GM18873 (cell line): Measurements from ENCODE around the gene CDH23.

Experiments used
- ATAC-seq: cut with Tn5 transposase; IDR thresholded peaks from one replicate; pipeline ENCODE4 v1.9.1; 2021; ENCODE audit warnings: mild to moderate bottlenecking, moderate library complexity, moderate number of reproducible peaks; ENCODE audit not compliant: unreplicated experiment, low FRiP score

Gene CDH23

GRCh38 chr10:71528371-71529206 is 131.9 kb downstream of the CDH23 start:
- no peak for ATAC-seq

- no peak for ATAC-seq
These were observed 132.6 kb downstream of the CDH23 start for GRCh38 chr10:71529207-71529827.

GRCh38 chr10:71530781-71531180 is 134.1 kb downstream of the CDH23 start:
- no peak for ATAC-seq

- no peak for ATAC-seq
These were observed 135.0 kb downstream of the CDH23 start for GRCh38 chr10:71531485-71532446.

- no peak for ATAC-seq
These were observed 136.2 kb downstream of the CDH23 start for GRCh38 chr10:71532878-71533277.

GRCh38 chr10:71533936-71534335 is 137.2 kb downstream of the CDH23 start:
- no peak for ATAC-seq

GRCh38 chr10:71534568-71535194 is 138.0 kb downstream of the CDH23 start:
- ATAC-seq: no peak

- ATAC-seq: no peak
These were observed 139.6 kb downstream of the CDH23 start for GRCh38 chr10:71536332-71536731.

GRCh38 chr10:71537125-71537524 is 140.4 kb downstream of the CDH23 start:
- ATAC-seq: no peak

- no peak for ATAC-seq
These were observed 141.0 kb downstream of the CDH23 start for GRCh38 chr10:71537681-71538080.

GRCh38 chr10:71538608-71539260 is 142.0 kb downstream of the CDH23 start:
- no peak for ATAC-seq

- ATAC-seq: no peak
These were observed 142.9 kb downstream of the CDH23 start for GRCh38 chr10:71539442-71540118.

- no peak for ATAC-seq
These were observed 145.8 kb downstream of the CDH23 start for GRCh38 chr10:71542478-71542877.

- no peak for ATAC-seq
These were observed 147.0 kb downstream of the CDH23 start for GRCh38 chr10:71543608-71544170.

GRCh38 chr10:71545001-71545400 is 148.3 kb downstream of the CDH23 start:
- no peak for ATAC-seq

- no peak for ATAC-seq
These were observed 149.5 kb downstream of the CDH23 start for GRCh38 chr10:71546220-71546619.

- ATAC-seq: no peak
These were observed 150.6 kb downstream of the CDH23 start for GRCh38 chr10:71547312-71547711.

- ATAC-seq: no peak
These were observed 151.4 kb downstream of the CDH23 start for GRCh38 chr10:71547876-71548846.
